MM.1S (cell line): ENCODE measurements around the gene NDST1.

Experiments used
- DNase-seq: peaks from one replicate; pipeline ENCODE4 v3.0.0-alpha.2; 2015
- H2AFZ ChIP-seq: fragments of 300-600 bp; sonication (generic); 2 replicates; pipeline ENCODE4 v1.6.0; 2016; ENCODE audit warnings: antibody characterized with exemption, low read length
- H3F3A ChIP-seq: fragments of 300-600 bp; sonication (generic); 2 replicates; pipeline ENCODE4 v1.6.1; 2016; ENCODE audit warnings: mild to moderate bottlenecking, antibody characterized with exemption, low read length, moderate library complexity, mixed read lengths; ENCODE audit not compliant: insufficient read depth
- H3K27ac ChIP-seq: fragments of 300-600 bp; sonication (generic); 2 replicates; pipeline ENCODE4 v1.5.1; 2016; ENCODE audit warnings: mild to moderate bottlenecking, low read length
- H3K27me3 ChIP-seq: fragments of 300-600 bp; sonication (generic); replicated peaks from 2 replicates; pipeline ENCODE4 v1.6.0; 2016; ENCODE audit warnings: low read length; ENCODE audit not compliant: insufficient read depth
- H3K36me3 ChIP-seq: fragments of 300-600 bp; sonication (generic); replicated peaks from 2 replicates; pipeline ENCODE4 v1.6.1; 2016; ENCODE audit warnings: mild to moderate bottlenecking, low read length, mixed read lengths; ENCODE audit not compliant: insufficient read depth
- H3K4me1 ChIP-seq: fragments of 300-600 bp; sonication (generic); 2 replicates; pipeline ENCODE4 v1.6.1; 2016; ENCODE audit warnings: low read length, mixed read lengths
- H3K4me2 ChIP-seq: fragments of 300-600 bp; sonication (generic); 2 replicates; pipeline ENCODE4 v1.6.0; 2016; ENCODE audit warnings: low read depth, low read length
- H3K4me3 ChIP-seq: fragments of 300-600 bp; sonication (generic); 2 replicates; pipeline ENCODE4 v1.5.1; 2016; ENCODE audit warnings: low read length, mixed read lengths
- H3K79me2 ChIP-seq: fragments of 300-600 bp; sonication (generic); 2 replicates; pipeline ENCODE4 v1.6.1; 2016; ENCODE audit warnings: mixed run types, low read length, mixed read lengths
- H3K9ac ChIP-seq: fragments of 300-600 bp; sonication (generic); 2 replicates; pipeline ENCODE4 v1.6.1; 2016; ENCODE audit warnings: low read length, mixed read lengths
- H3K9me2 ChIP-seq: fragments of 300-600 bp; sonication (generic); replicated peaks from 2 replicates; pipeline ENCODE4 v1.6.1; 2016; ENCODE audit warnings: mild to moderate bottlenecking, low read length, mixed read lengths; ENCODE audit not compliant: insufficient read depth
- H3K9me3 ChIP-seq: fragments of 300-600 bp; sonication (generic); replicated peaks from 2 replicates; pipeline ENCODE4 v1.6.1; 2016; ENCODE audit warnings: mild to moderate bottlenecking, low read length, mixed read lengths; ENCODE audit not compliant: insufficient read depth
- H4K20me1 ChIP-seq: fragments of 300-600 bp; sonication (generic); 2 replicates; pipeline ENCODE4 v1.6.1; 2016; ENCODE audit warnings: mild to moderate bottlenecking, low read length, moderate library complexity, mixed read lengths; ENCODE audit not compliant: insufficient read depth
- CTCF ChIP-seq: fragments of 300-600 bp; sonication (generic); IDR thresholded peaks from 2 replicates; pipeline ENCODE4 v1.5.1; 2016; ENCODE audit warnings: antibody characterized with exemption, low read length, mixed read lengths
- EZH2 ChIP-seq: fragments of 300-600 bp; sonication (generic); optimal IDR thresholded peaks from 2 replicates; pipeline ENCODE3; 2017; ENCODE audit warnings: low read depth, mild to moderate bottlenecking, antibody characterized with exemption, low read length, mixed read lengths
- EZH2phosphoT487 ChIP-seq: fragments of 300-600 bp; sonication (generic); IDR thresholded peaks from 2 replicates; pipeline ENCODE4 v1.6.1; 2018; ENCODE audit warnings: antibody characterized with exemption, low read length

The NDST1 gene

GRCh38 chr5:150534811-150535210 lies 26.9 kb downstream of the NDST1 start:
- H3K9me2 ChIP-seq = no peaks in the 10 kb centered on the region
- H3K4me1 ChIP-seq = no peaks in the 10 kb centered on the region
- H3K27me3 ChIP-seq = no peaks in the 10 kb centered on the region
- H3K79me2 ChIP-seq = no peaks in the 10 kb centered on the region
- H3F3A ChIP-seq = no peaks in the 10 kb centered on the region
- H3K4me3 ChIP-seq = no peak overlapping the region
- H3K36me3 ChIP-seq = no peaks in the 10 kb centered on the region
- no peak overlapping the region for H3K4me2 ChIP-seq
- TF ChIP-seq EZH2phosphoT487 (no peak), EZH2 (no peak), CTCF (no peak)
- H2AFZ ChIP-seq = no peak overlapping the region
- DNase-seq = no peak
- H3K9ac ChIP-seq = no peak overlapping the region
- no peaks in the 10 kb centered on the region for H4K20me1 ChIP-seq
- no peak overlapping the region for H3K27ac ChIP-seq
- no peaks in the 10 kb centered on the region for H3K9me3 ChIP-seq

GRCh38 chr5:150535611-150536010 lies 27.7 kb downstream of the NDST1 start:
- no peaks in the 10 kb centered on the region for H3K27me3 ChIP-seq
- H3K79me2 ChIP-seq = no peaks in the 10 kb centered on the region
- H3K4me3 ChIP-seq = no peak overlapping the region
- H3K36me3 ChIP-seq = no peaks in the 10 kb centered on the region
- TF ChIP-seq EZH2 (no peak), EZH2phosphoT487 (no peak), CTCF (no peak)
- no peak overlapping the region for H3K4me2 ChIP-seq
- no peak for DNase-seq
- H3K9ac ChIP-seq = no peak overlapping the region
- no peaks in the 10 kb centered on the region for H3K9me2 ChIP-seq
- no peaks in the 10 kb centered on the region for H4K20me1 ChIP-seq
- H3F3A ChIP-seq = no peaks in the 10 kb centered on the region
- no peak overlapping the region for H3K27ac ChIP-seq
- no peak overlapping the region for H2AFZ ChIP-seq
- no peaks in the 10 kb centered on the region for H3K4me1 ChIP-seq
- H3K9me3 ChIP-seq = no peaks in the 10 kb centered on the region

- Histone ChIP-seq H3K27me3 (no peaks in the 10 kb centered on the region), H4K20me1 (no peaks in the 10 kb centered on the region), H3K9ac (no peak overlapping the region), H3K36me3 (no peaks in the 10 kb centered on the region), H3K9me3 (no peaks in the 10 kb centered on the region), H3K9me2 (no peaks in the 10 kb centered on the region), H3K27ac (no peak overlapping the region), H3K4me2 (no peak overlapping the region), H3K79me2 (no peaks in the 10 kb centered on the region), H3F3A (no peaks in the 10 kb centered on the region), H2AFZ (no peak overlapping the region), H3K4me1 (no peaks in the 10 kb centered on the region), H3K4me3 (no peak overlapping the region)
- TF ChIP-seq EZH2phosphoT487 (no peak), EZH2 (no peak), CTCF (no peak)
- no peak for DNase-seq
Measured at GRCh38 chr5:150538007-150538917, 30.3 kb downstream of the NDST1 start.
